Measurements from ENCODE around the gene C10orf90. TPM values are rescaled to one million over a fixed set of nuclear protein-coding genes. Genes with fewer than 3 reads are reported as not detected.

C10orf90 gene
- total RNA-seq, 1 experiment from 2014 or later: not detected

- DNase-seq (ENCODE audit: low read depth): no peak
- in situ Hi-C loops (cut with HindIII; ENCODE audit: low pct_unique_long_range_greater_than_20kb, low sequenced_read_pairs): no loop called here
Measured at GRCh38 chr10:126461289-126461940, 209.1 kb downstream of the C10orf90 start.

DNA sequence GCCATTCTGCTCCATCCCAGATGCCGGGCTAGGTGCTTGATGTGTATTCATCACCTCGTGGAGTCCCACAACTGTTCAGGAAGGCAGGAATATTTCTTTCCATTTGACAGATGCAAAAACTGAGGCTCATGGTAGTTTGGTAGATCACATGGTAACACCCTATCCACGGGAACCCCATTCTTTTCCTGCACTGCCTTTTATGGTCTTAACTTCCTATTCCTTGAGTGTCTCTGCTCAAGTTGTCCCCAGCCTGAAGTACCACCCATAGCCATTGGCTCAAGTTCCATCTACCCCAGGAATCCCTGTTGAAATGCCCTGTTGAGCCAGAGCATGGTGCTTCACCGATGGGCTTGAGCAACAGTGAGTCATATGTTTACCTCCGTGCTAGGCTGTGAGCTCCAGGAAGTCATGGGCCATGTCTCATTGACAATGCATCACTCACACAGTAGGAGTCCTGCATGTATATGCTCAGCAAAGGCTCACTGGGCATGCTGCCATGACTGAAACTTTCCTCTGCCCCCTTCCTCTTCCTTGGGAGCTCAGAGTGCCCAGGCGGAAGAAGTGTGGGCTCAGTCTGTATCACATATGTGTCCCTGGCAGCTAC lies 210.5 kb downstream of the C10orf90 start:
- peak; percentile 89 for DNase-seq (ENCODE audit: low read depth)
- in situ Hi-C loops (cut with HindIII; ENCODE audit: low pct_unique_long_range_greater_than_20kb, low sequenced_read_pairs): no loop called here

DNA sequence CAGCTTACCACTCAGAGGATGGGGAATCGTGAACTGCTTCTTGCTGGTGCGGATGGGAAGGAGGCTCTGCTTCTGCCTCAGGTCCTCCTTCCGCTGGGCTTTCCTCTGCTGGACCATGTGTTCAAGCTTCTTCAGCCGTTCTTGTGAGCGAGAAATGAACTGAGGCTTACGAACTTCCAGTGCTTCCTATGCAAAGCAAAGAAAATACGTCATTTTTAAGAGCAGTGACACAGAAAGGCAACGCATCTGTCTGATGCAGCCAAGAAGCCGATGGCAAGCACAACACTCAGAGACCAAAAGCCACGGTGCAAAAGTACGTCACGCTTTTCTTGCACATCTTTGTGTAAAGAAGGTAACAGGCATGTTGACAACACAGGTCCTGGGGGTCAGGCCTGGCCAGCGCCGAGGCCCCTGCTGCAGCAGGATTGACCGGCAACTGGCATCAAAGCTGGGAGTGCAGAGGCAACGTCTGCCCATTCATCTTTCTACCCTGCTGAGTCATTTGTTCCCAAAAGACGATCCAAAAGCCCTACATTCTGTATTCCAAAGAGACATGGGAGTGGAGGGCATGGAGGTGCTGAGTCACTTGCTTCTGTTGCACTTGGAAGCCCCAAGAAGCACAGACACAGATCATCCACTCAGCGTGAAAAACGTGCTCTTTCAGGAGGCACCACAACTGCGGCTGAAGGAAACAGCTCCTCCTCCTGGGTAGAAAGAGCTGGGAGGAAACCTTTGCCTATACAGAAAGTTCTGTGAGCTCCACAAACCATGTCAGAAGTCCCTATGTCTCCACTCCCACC lies 211.3 kb downstream of the C10orf90 start:
- in situ Hi-C loops (cut with HindIII; ENCODE audit: low pct_unique_long_range_greater_than_20kb, low sequenced_read_pairs): no loop called here
- peak; percentile 54 for DNase-seq (ENCODE audit: low read depth)

DNA sequence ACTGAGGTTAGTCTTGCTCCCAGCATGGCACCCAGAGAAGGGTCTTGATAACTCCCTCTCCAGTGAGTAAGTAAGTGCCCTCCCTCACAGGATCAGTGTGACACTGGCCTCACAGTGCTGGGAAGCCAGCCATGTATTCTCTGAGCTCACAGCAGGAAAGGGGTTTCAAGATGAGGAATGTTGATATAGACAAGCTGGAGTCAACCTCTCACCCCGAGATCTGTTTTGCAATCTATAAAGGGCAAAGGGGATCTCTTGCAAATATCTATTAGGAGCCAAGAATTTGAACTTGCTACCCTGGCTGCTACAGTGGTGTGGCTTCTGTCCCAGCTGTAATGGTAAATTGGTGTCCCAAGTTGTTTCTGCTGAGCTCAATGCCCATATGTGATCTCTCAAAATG lies 212.0 kb downstream of the C10orf90 start:
- in situ Hi-C loops (cut with HindIII; ENCODE audit: low pct_unique_long_range_greater_than_20kb, low sequenced_read_pairs): no loop called here
- DNase-seq (ENCODE audit: low read depth): peak; percentile 4

DNA sequence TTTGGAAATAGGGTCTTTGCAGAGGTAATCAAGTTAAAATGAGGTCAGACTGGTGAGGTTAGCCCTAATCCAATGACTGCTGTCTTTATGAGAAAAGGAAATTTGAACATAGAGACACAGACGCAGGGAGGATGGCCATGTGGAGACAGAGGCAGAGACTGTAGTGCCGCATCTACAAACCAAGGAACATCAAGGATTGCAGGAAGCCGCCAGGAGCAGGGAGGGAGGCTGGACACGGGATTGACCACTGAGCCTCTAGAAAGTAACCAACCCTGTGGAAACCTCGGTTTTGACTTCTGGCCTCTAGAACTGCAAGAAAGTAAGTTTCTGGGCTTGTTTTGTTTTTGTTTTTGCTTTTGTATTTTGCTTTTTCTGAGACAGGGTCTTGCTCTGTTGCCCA lies 213.9 kb downstream of the C10orf90 start:
- in situ Hi-C loops (cut with HindIII; ENCODE audit: low pct_unique_long_range_greater_than_20kb, low sequenced_read_pairs): no loop called here

DNA sequence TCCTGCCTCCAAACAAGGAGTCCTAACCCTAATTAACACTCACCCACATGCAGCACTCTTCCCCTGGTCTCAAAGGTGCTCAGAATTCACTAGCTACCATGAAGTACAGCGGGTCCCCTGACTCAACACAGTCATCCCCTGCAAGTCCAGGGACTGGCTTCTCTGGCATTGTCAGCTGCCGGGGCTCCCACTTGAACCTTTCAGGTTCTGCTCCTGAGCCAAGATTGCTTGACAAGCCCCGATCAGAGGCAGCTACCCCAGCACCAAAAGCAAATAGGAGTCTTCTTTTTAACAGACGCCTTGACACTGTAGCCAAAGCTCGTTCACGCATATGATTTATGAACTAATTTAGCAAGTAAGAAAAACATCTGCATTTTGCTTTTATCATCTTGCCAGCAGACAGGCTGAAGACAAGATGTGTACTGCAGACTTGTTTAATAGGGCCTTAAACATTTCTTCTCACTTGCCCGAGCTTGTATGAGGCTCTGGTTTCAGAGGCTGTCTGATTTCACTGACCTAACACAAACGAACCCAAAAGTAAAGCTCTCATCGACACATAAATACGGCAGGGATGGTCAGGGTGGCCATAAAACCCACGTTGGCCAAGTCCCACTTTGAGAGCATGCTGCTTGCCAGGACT lies 214.6 kb downstream of the C10orf90 start:
- DNase-seq (ENCODE audit: low read depth): no peak
- in situ Hi-C loops (cut with HindIII; ENCODE audit: low pct_unique_long_range_greater_than_20kb, low sequenced_read_pairs): no loop called here

More for the DNA sequence above, 213.9 kb downstream of the C10orf90 start:
- DNase-seq (ENCODE audit: low read depth): no peak

DNA sequence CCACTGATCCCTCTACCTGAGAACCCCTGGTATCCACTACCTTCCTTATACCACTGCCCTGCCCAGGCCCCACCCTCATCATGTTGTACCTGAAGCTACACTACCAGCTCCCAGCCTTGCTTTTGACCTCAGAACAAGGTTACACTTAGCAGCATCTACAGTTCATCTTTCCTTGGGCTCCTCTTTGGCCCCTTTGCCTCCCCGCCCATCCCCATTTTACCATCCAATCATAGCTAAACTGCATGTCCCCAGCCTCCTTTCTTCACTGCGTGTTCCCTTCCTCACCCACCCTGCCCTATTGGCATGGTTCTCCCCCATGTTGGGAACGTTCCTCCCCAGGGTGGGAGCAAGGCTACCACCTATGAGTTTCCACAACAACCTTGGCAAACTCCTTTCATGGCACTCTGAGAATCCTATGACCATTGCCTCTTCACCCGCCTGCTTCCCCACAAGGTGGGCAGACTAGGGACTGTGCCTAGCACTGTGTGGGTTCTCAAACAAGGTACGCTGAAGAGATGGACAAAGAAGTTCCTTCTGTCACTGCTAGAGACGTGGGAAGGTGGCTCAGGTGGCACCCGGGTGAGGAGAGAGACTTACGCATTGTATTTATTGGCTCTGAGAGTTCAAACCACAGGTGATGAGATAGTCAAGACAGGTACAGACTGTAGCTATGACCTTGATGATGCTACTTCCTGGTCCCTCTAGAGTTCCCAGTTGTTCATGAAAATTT lies 215.3 kb downstream of the C10orf90 start:
- DNase-seq (ENCODE audit: low read depth): no peak
- in situ Hi-C loops (cut with HindIII; ENCODE audit: low pct_unique_long_range_greater_than_20kb, low sequenced_read_pairs): no loop called here

DNA sequence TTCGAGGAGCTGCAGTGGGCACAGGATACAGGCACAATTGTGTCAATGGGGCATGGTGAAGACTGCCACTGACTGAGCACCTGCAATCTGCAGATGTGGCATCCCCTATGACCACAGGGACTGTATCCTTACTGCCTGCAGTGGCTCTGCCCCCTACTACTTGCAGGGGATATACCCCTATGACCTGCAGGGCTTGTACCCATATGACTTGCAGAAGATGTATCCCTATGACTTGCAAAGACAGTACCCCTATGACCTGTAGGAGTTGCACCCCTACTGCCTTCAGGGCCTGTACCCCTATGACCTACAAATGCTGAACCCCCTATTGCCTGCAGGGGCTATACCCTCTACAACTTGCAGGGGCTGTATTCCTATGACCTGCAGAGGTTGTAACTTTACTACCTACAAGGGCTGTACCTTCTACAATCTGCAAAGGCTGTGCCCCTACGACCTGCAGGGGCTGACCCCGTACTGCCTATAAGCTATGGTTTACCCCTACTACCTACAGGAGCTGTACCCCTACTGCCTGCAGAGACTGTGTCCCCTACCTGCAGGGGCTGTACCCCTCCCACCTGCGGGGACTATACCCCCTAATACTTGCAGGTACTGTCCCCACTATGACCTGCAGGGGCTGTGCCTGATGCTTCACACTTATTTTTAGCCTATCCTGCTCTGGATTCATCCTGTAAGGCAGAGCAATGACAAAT lies 216.3 kb downstream of the C10orf90 start:
- DNase-seq (ENCODE audit: low read depth): no peak
- in situ Hi-C loops (cut with HindIII; ENCODE audit: low pct_unique_long_range_greater_than_20kb, low sequenced_read_pairs): no loop called here

DNA sequence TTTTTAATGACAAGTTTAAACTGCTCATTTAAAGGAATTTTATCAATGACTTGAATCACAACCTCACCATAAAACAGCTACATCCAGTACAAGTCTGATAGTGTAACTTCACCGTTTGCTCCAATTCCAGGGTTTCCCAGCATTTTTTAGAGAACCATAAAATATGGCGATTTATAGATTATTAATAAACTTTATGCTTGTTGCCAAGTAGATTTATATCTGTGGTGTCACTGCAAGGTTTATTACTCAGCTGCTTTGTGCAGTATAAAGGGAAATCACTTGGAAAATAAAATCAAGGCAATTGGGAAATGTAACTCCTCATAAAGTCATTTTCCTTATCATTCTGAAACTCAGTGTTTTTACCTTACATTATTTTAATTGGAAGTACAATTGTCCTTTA lies 218.2 kb downstream of the C10orf90 start:
- in situ Hi-C loops (cut with HindIII; ENCODE audit: low pct_unique_long_range_greater_than_20kb, low sequenced_read_pairs): no loop called here
- no peak for DNase-seq (ENCODE audit: low read depth)

DNA sequence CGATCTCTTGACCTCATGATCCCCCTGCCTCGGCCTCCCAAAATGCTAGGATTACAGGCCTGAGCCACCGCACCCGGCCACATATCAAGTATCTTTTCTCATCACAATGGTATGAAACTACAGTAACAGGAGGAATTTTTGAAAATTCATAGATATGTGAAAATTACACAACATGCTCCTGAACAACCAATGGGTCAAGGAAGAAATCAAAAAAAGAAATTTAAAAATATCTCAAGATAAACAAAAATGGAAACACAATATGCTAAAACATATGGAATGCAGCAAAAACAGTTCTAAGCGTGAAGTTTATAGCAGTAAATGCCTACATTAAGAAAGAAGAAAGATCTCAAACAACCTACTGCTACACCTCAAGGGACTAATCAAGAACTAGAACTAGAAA lies 222.4 kb downstream of the C10orf90 start:
- in situ Hi-C loops (cut with HindIII; ENCODE audit: low pct_unique_long_range_greater_than_20kb, low sequenced_read_pairs): no loop called here
- no peak for DNase-seq (ENCODE audit: low read depth)

DNA sequence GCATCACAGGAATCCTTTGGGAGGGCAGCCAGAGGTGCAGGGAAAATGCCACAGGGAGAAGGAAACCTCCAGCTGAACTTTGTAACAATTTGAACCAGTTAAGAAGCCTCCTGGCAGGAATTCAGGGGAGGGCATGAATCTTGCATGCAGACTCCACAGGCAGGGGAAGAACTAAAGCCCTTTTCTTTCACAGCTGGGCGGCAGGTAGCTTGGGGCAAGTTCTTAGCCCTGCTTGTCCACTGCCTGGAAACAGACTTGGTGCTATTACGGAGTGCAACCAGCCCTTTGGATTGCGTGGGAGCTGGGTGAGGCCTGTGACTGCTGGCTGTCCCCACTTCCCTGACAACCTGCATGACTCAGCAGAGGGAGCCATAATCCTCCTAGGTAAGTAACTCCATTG lies 230.6 kb downstream of the C10orf90 start:
- in situ Hi-C loops (cut with HindIII; ENCODE audit: low pct_unique_long_range_greater_than_20kb, low sequenced_read_pairs): no loop called here
- no peak for DNase-seq (ENCODE audit: low read depth)

DNA sequence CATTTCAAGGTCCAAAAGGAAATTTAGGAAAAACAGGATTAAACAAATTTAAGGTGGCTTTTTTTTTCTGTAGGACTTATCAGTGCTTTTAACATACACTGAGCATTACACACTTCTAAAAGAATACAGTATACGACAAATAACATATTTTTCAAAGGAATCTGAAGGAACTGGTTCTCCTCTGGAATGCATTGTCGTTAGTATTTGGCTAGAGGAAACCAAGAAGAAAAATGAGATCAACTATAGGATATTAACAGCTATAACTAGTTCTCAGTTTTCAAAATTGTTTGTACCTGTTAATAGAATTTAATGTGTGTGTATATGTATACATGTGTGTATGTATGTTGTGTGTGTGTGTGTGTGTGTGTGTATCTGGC lies 232.1 kb downstream of the C10orf90 start:
- in situ Hi-C loops (cut with HindIII; ENCODE audit: low pct_unique_long_range_greater_than_20kb, low sequenced_read_pairs): no loop called here
- DNase-seq (ENCODE audit: low read depth): no peak

GRCh38 chr10:126437635-126438406 lies 232.7 kb downstream of the C10orf90 start:
- in situ Hi-C loops (cut with HindIII; ENCODE audit: low pct_unique_long_range_greater_than_20kb, low sequenced_read_pairs): no loop called here
- no peak for DNase-seq (ENCODE audit: low read depth)

GRCh38 chr10:126434235-126434634 lies 236.3 kb downstream of the C10orf90 start:
- DNase-seq (ENCODE audit: low read depth): no peak
- in situ Hi-C loops (cut with HindIII; ENCODE audit: low pct_unique_long_range_greater_than_20kb, low sequenced_read_pairs): no loop called here

- peak; percentile 8 for DNase-seq (ENCODE audit: low read depth)
- in situ Hi-C loops (cut with HindIII; ENCODE audit: low pct_unique_long_range_greater_than_20kb, low sequenced_read_pairs): no loop called here
Measured at GRCh38 chr10:126433351-126433750, 237.1 kb downstream of the C10orf90 start.

GRCh38 chr10:126432507-126432906 lies 238.0 kb downstream of the C10orf90 start:
- no peak for DNase-seq (ENCODE audit: low read depth)
- in situ Hi-C loops (cut with HindIII; ENCODE audit: low pct_unique_long_range_greater_than_20kb, low sequenced_read_pairs): no loop called here

GRCh38 chr10:126431816-126432215 lies 238.7 kb downstream of the C10orf90 start:
- no peak for DNase-seq (ENCODE audit: low read depth)

More at GRCh38 chr10:126431816-126432215, 238.7 kb downstream of the C10orf90 start:
- in situ Hi-C loops (cut with HindIII; ENCODE audit: low pct_unique_long_range_greater_than_20kb, low sequenced_read_pairs): no loop called here

All from Caki2 (cell line).